ENCODE results near the gene TRIM29.

GRCh38 chr11:120136356-120136755 lies 1.6 kb downstream of the TRIM29 start:
- TF ChIP-seq CTCF (IDR thresholded peaks at IDR 0.05) (no peak), POLR2A (IDR thresholded peaks at IDR 0.05) (no peak), POLR2AphosphoS5 (IDR thresholded peaks at IDR 0.05; ENCODE audit: insufficient read depth in 1 of 2, low read depth in 1 of 2) (no peak)
